Small intestine (tissue), 7 donors: ENCODE data around the gene RAPGEF4. TPM values are rescaled to one million over a fixed set of nuclear protein-coding genes. Genes with fewer than 3 reads are reported as not detected.

Experiments used
- DNase-seq, 2 donors: peaks; one replicate each; pipeline versions ENCODE4 v3.0.0 to v3.0.0-alpha.2; 2013
- FAIRE-seq: peaks from 2 replicates; lab custom pipeline; 2012; peaks lifted over from hg19 to GRCh38; lab: Jason Lieb, UNC
- H3K27ac ChIP-seq, 3 donors: one replicate each; pipeline ENCODE4 v1.5.1; 2013; ENCODE audit warnings: low read length in 2 of 3, mild to moderate bottlenecking in 2 of 3, control low read depth in 1 of 3, inconsistent platforms in 1 of 3, low read depth in 1 of 3, moderate library complexity in 1 of 3
- H3K27me3 ChIP-seq, 3 donors: one replicate each; pipeline ENCODE4 v1.6.1; 2013; ENCODE audit warnings: low read length in 3 of 3, inconsistent platforms in 1 of 3; ENCODE audit not compliant: control insufficient read depth in 3 of 3, insufficient read depth in 3 of 3
- H3K36me3 ChIP-seq, 3 donors: one replicate each; pipeline ENCODE4 v1.6.1; 2013; ENCODE audit warnings: low read length in 3 of 3, inconsistent platforms in 1 of 3, low read depth in 1 of 3, mild to moderate bottlenecking in 1 of 3, moderate library complexity in 1 of 3; ENCODE audit not compliant: control insufficient read depth in 3 of 3, insufficient read depth in 2 of 3
- H3K4me1 ChIP-seq, 3 donors: one replicate each; pipeline ENCODE4 v1.6.1; 2013; ENCODE audit warnings: low read length in 2 of 3, inconsistent platforms in 1 of 3, low read depth in 1 of 3, mild to moderate bottlenecking in 1 of 3, moderate library complexity in 1 of 3; ENCODE audit not compliant: control insufficient read depth in 3 of 3, insufficient read depth in 2 of 3
- H3K4me3 ChIP-seq, 3 donors: one replicate each; pipeline ENCODE4 v1.5.1; 2013; ENCODE audit warnings: low read length in 3 of 3, control low read depth in 1 of 3, inconsistent platforms in 1 of 3, low read depth in 1 of 3, mild to moderate bottlenecking in 1 of 3, moderate library complexity in 1 of 3
- H3K9me3 ChIP-seq, 2 donors: one replicate each; pipeline ENCODE4 v1.6.1; 2013; ENCODE audit warnings: low read depth in 1 of 2, low read length in 1 of 2; ENCODE audit not compliant: control insufficient read depth in 2 of 2, insufficient read depth in 1 of 2
- WGBS, 3 donors: extraction: QIAGEN DNeasy Blood & Tissue Kit; methylation state at CpG; one replicate each; pipeline ENCODE4 v1.1.7; 2013; 5-methylcytosine and 5-hydroxymethylcytosine counted together
- polyA plus RNA-seq, 4 donors: library from polyadenylated mRNA; stranded (reverse) in 3 of 4; unstranded in 1 of 4; fragments of 200-250 nt in 3 of 4; fragments of 120-200 nt in 1 of 4; gene quantifications; one replicate each; pipeline versions ENCODE4 v1.2.1 to v1.2.3, GENCODE V29; 2013
- donor health status: healthy with polysubstance abuse.
- donor health status: control.
- donor health status: control.
- donor health status: Bipolar disorder and iron deficiency.
- donor health status: healthy.

RAPGEF4 gene
- polyA plus RNA-seq, 4 donors: 0.45 to 7.2 (median 3.4) TPM

- WGBS, 3 donors: 7 to 17% (median 10%) methylated on average over 4 of the region's 4 CpGs
- Histone ChIP-seq H3K9me3 (no peaks in the 10 kb centered on the region), H3K36me3 (no peaks in the 10 kb centered on the region), H3K27me3 (no peaks in the 10 kb centered on the region), H3K27ac (peak overlapping the region; percentile 11 to 89 (median 72)), H3K4me3 (no peak overlapping the region), H3K4me1 (peaks cover 0 to 51% (median 8%) of the 10 kb centered on the region in 3 donors)
- DNase-seq (peak; percentile 91 to 94), FAIRE-seq (peak; percentile 85)
Observed at GRCh38 chr2:173048897-173049661, 313.4 kb downstream of the RAPGEF4 start.

DNA sequence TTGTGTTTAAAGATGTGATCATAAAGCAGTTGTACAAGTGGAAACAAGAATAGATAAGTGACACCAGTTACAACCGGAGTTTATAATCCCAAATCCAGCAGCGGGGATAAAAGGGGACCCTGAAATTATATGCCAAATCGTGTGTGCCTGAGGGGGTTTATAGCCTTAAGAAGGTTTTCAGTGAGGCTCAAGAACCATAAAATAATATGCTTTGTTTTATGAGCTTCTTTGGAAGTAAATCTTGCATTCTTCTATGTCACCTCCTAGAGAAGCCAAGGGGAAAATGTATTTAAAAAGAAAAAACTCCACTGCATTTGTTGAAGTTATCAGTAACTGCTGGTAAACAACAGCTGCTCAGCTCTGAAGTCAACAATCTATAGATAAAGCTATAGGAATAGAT is 314.2 kb downstream of the RAPGEF4 start:
- Histone ChIP-seq H3K36me3 (no peaks in the 10 kb centered on the region), H3K27me3 (no peaks in the 10 kb centered on the region), H3K9me3 (no peaks in the 10 kb centered on the region), H3K4me1 (peaks cover 0 to 44% (median 6%) of the 10 kb centered on the region in 3 donors), H3K27ac (peak overlapping the region in 2 of 3 donors; percentile 11 to 89), H3K4me3 (no peak overlapping the region)
- peak in 1 of 2 donors; percentile 32 for DNase-seq
- WGBS, 3 donors: 25 to 66% (median 53%) methylated on average over 3 of the region's 3 CpGs
- no peak for FAIRE-seq

- H3K36me3 ChIP-seq: no peaks in the 10 kb centered on the region
- DNase-seq (no peak), FAIRE-seq (no peak)
- peak overlapping the region in 1 of 3 donors; percentile 89 for H3K27ac ChIP-seq
- WGBS, 3 donors: 90 to 96% (median 91%) methylated on average over 4 of the region's 4 CpGs
- peaks cover 0 to 36% (median 6%) of the 10 kb centered on the region in 3 donors for H3K4me1 ChIP-seq
- H3K9me3 ChIP-seq: no peaks in the 10 kb centered on the region
- H3K27me3 ChIP-seq: no peaks in the 10 kb centered on the region
- no peak overlapping the region for H3K4me3 ChIP-seq
Observed at GRCh38 chr2:173050684-173051083, 315.0 kb downstream of the RAPGEF4 start.

GRCh38 chr2:173051463-173052215 is 316.0 kb downstream of the RAPGEF4 start:
- Histone ChIP-seq H3K36me3 (no peaks in the 10 kb centered on the region), H3K9me3 (no peaks in the 10 kb centered on the region), H3K27ac (no peak overlapping the region), H3K4me1 (peaks cover 0 to 36% (median 6%) of the 10 kb centered on the region in 3 donors), H3K4me3 (no peak overlapping the region), H3K27me3 (no peaks in the 10 kb centered on the region)
- DNase-seq (no peak), FAIRE-seq (no peak)
- WGBS, 3 donors: 66 to 79% (median 74%) methylated on average over 7 of the region's 7 CpGs

DNA sequence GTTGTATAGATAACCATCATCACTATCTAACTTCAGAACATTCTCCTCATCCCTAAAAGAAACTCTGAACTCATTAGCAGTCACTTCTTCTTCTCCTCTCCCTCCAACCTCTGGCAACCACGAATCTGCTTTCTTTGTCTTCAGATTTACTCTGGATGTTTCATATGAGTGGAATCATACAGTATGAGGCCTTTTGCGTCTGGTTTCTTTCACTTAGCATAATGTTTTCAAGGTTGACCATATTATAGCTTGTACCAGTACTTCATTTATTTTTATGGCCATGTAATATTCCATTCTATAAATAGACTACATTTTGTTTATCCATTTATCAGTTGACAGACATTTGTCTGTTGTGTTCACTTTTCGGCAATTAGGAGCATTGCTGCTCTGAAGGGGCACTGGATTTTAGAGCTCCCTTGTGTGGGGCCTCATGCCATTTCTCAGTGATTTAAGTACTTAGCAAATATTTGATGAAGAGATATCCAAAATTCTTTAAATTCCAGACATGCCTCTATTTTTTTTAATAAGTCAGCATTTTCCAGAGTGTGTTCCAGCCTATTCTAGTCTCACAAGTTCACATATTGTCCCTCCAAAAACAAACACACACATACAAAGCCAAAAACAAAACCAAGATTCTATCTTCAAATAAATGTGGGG is 317.5 kb downstream of the RAPGEF4 start:
- 82 to 86% (median 83%) methylated on average over 3 of the region's 3 CpGs for WGBS, 3 donors
- DNase-seq (no peak), FAIRE-seq (no peak)
- H3K27ac ChIP-seq: no peak overlapping the region
- H3K4me1 ChIP-seq: peaks cover 0 to 27% (median 2%) of the 10 kb centered on the region in 3 donors
- no peaks in the 10 kb centered on the region for H3K9me3 ChIP-seq
- H3K27me3 ChIP-seq: no peaks in the 10 kb centered on the region
- no peak overlapping the region for H3K4me3 ChIP-seq
- H3K36me3 ChIP-seq: no peaks in the 10 kb centered on the region

- FAIRE-seq (no peak), DNase-seq (no peak)
- H3K36me3 ChIP-seq: no peaks in the 10 kb centered on the region
- peaks cover 0 to 21% (median 0%) of the 10 kb centered on the region in 3 donors for H3K4me1 ChIP-seq
- no peak overlapping the region for H3K4me3 ChIP-seq
- no peak overlapping the region for H3K27ac ChIP-seq
- H3K27me3 ChIP-seq: no peaks in the 10 kb centered on the region
- peaks cover 0 to 6% of the 10 kb centered on the region in 2 donors for H3K9me3 ChIP-seq
- 93 to 99% (median 95%) methylated on average over 3 of the region's 3 CpGs for WGBS, 3 donors
Observed at GRCh38 chr2:173054466-173054865, 318.8 kb downstream of the RAPGEF4 start.

GRCh38 chr2:173056705-173057364 is 321.2 kb downstream of the RAPGEF4 start:
- H3K9me3 ChIP-seq: peaks cover 0 to 6% of the 10 kb centered on the region in 2 donors
- no peak for FAIRE-seq
- H3K4me1 ChIP-seq: no peaks in the 10 kb centered on the region
- H3K27me3 ChIP-seq: no peaks in the 10 kb centered on the region
- H3K36me3 ChIP-seq: no peaks in the 10 kb centered on the region
- H3K27ac ChIP-seq: no peak overlapping the region
- DNase-seq: no peak
- no peak overlapping the region for H3K4me3 ChIP-seq
- WGBS, 3 donors: 69 to 83% (median 81%) methylated on average over 4 of the region's 4 CpGs

- peaks cover 0 to 6% of the 10 kb centered on the region in 2 donors for H3K9me3 ChIP-seq
- H3K27ac ChIP-seq: no peak overlapping the region
- no peaks in the 10 kb centered on the region for H3K27me3 ChIP-seq
- no peak overlapping the region for H3K4me3 ChIP-seq
- H3K4me1 ChIP-seq: no peaks in the 10 kb centered on the region
- DNase-seq: no peak
- no peak for FAIRE-seq
- no peaks in the 10 kb centered on the region for H3K36me3 ChIP-seq
Observed at GRCh38 chr2:173058097-173058496, 322.5 kb downstream of the RAPGEF4 start.
